Fibroblast of upper back skin (primary cell): Measurements from ENCODE around the gene FAM228B.

Experiments used
- DNase-seq: peaks from one replicate; pipeline ENCODE4 v3.0.0-alpha.2; 2013

FAM228B gene

GRCh38 chr2:24206242-24206641 lies 83.0 kb downstream of the FAM228B start:
- DNase-seq: no peak

- DNase-seq: no peak
Measured at GRCh38 chr2:24206714-24207113, 83.4 kb downstream of the FAM228B start.

GRCh38 chr2:24207359-24207758 lies 84.1 kb downstream of the FAM228B start:
- DNase-seq: no peak

DNA sequence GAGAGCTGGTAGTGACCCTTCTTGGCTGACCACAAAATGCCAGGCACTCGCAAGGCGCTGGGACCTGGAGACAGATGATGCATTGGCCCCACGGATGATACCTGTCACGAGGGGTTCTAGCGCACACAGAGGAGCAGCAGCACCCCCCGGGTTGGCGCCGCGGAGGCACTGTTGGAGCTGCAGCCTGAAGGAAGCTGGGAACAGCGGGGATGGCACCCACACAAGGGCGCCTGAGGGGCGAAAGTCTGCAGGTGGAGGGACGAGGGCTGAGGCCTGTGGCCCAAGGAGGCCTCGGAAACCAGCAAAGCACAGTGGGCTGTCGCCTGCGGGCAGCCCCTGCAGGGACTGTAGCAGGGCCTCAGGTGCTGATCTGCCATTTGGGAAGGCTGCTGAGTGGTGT lies 85.2 kb downstream of the FAM228B start:
- DNase-seq: no peak

DNA sequence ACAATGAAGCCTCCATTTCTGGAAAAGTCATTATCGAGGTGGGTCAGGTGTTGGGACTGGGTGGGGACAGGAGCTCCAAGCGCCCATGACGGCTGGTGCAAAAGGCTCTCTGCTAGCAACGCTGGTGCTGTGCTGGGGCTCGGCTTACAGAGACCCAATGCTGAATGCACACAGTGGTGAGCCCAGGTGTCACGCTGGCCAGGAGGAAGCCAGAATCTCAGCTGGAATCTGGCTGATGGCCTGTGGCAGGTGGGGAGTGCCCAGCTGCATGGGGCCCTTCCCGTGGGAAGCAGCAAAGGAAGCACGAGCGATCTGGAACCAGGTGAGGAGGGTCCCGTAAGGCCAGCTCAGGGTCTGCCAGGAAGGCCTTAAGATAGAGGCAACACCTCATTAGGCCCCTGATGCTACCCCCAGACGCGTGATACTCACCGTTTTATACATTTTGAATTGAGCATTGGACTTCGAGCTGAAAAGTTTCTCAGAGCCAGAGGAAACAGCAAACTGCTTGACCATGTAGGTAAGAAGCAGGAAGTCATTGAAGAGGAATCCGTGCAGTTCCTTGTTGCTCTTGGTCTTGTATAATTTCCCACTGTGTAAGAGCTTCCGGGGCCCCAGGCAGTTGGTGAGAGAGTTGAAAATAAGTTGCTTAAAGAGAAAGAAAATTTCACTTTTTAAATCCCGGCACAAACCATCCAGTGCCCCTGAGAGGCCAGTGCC lies 86.3 kb downstream of the FAM228B start:
- DNase-seq: no peak

GRCh38 chr2:24210106-24210455 lies 86.8 kb downstream of the FAM228B start:
- no peak for DNase-seq

GRCh38 chr2:24210723-24211122 lies 87.5 kb downstream of the FAM228B start:
- DNase-seq: no peak

- no peak for DNase-seq
Measured at GRCh38 chr2:24211408-24211807, 88.1 kb downstream of the FAM228B start.

- DNase-seq: no peak
Measured at GRCh38 chr2:24214880-24215279, 91.6 kb downstream of the FAM228B start.
